PC-3 (cell line): ENCODE measurements around the gene UBR4.

ENCODE experiments used
- EZH2 ChIP-seq: fragments of 300-600 bp; sonication (generic); IDR thresholded peaks from one replicate; pipeline ENCODE4 v1.6.1; 2017; ENCODE audit warnings: antibody characterized with exemption, mild to moderate bottlenecking, low read length; ENCODE audit not compliant: unreplicated experiment
- TF ChIP-seq, protein P1 (sequence below): fragments of 300-600 bp; sonication (generic); conservative IDR thresholded peaks from 2 replicates; pipeline ENCODE4 v1.5.1; 2017; ENCODE audit warnings: antibody characterized with exemption, low read depth, mild to moderate bottlenecking, low read length

- TF ChIP-seq, protein P1, sequence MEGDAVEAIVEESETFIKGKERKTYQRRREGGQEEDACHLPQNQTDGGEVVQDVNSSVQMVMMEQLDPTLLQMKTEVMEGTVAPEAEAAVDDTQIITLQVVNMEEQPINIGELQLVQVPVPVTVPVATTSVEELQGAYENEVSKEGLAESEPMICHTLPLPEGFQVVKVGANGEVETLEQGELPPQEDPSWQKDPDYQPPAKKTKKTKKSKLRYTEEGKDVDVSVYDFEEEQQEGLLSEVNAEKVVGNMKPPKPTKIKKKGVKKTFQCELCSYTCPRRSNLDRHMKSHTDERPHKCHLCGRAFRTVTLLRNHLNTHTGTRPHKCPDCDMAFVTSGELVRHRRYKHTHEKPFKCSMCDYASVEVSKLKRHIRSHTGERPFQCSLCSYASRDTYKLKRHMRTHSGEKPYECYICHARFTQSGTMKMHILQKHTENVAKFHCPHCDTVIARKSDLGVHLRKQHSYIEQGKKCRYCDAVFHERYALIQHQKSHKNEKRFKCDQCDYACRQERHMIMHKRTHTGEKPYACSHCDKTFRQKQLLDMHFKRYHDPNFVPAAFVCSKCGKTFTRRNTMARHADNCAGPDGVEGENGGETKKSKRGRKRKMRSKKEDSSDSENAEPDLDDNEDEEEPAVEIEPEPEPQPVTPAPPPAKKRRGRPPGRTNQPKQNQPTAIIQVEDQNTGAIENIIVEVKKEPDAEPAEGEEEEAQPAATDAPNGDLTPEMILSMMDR: peak; percentile 57
- no peak for TF ChIP-seq EZH2
Measured at GRCh38 chr1:19179597-19180264, 30.3 kb downstream of the UBR4 start.
